ENCODE results near the gene PGGHG. TPM values are rescaled to one million over a fixed set of nuclear protein-coding genes. Genes with fewer than 3 reads are reported as not detected.

The PGGHG gene
- total and polyA plus RNA-seq, 10 of the 15 experiments (the other 5 are each of a cell fraction or from before 2014, with no cell fraction given), result 0.10 to 8.3 (median 1.8) TPM

DNA sequence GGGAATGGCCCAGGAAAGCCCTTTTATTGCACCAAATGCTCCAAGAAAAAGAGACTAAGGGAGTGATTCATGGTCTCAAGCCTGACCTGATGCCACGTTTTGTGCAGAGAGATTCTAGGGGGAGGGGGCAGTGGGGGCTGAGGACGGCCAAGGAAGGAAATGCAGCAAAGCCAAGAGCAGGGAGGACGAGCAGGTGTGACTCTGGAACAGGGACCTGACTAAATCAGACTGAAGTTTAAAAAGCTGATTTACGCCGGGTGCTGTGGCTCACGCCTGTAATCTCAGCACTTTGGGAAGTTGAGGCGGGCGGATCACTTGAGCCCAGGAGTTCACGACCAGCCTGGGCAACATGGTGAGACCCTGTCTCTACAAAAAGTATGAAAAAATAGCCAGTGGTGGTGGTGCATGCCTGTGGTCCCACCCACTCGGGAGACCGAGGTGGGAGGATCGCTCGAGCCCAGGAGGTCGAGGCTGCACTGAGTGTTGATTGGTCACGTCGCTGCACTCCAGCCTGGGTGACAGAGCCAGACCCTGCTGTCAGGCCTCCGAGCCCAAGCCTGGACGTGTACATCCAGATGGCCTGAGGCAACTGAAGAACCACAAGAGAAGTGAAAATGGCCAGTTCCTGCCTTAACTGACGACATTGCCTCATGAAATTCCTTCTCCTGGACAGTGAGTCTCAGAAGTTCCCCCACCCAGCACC lies 42.6 kb downstream of the PGGHG start (continued):
- TF ChIP-seq, protein P1, sequence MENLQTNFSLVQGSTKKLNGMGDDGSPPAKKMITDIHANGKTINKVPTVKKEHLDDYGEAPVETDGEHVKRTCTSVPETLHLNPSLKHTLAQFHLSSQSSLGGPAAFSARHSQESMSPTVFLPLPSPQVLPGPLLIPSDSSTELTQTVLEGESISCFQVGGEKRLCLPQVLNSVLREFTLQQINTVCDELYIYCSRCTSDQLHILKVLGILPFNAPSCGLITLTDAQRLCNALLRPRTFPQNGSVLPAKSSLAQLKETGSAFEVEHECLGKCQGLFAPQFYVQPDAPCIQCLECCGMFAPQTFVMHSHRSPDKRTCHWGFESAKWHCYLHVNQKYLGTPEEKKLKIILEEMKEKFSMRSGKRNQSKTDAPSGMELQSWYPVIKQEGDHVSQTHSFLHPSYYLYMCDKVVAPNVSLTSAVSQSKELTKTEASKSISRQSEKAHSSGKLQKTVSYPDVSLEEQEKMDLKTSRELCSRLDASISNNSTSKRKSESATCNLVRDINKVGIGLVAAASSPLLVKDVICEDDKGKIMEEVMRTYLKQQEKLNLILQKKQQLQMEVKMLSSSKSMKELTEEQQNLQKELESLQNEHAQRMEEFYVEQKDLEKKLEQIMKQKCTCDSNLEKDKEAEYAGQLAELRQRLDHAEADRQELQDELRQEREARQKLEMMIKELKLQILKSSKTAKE (IDR thresholded peaks at IDR 0.05; ENCODE audit: low read depth, poor library complexity, severe bottlenecking), result no peak

DNA sequence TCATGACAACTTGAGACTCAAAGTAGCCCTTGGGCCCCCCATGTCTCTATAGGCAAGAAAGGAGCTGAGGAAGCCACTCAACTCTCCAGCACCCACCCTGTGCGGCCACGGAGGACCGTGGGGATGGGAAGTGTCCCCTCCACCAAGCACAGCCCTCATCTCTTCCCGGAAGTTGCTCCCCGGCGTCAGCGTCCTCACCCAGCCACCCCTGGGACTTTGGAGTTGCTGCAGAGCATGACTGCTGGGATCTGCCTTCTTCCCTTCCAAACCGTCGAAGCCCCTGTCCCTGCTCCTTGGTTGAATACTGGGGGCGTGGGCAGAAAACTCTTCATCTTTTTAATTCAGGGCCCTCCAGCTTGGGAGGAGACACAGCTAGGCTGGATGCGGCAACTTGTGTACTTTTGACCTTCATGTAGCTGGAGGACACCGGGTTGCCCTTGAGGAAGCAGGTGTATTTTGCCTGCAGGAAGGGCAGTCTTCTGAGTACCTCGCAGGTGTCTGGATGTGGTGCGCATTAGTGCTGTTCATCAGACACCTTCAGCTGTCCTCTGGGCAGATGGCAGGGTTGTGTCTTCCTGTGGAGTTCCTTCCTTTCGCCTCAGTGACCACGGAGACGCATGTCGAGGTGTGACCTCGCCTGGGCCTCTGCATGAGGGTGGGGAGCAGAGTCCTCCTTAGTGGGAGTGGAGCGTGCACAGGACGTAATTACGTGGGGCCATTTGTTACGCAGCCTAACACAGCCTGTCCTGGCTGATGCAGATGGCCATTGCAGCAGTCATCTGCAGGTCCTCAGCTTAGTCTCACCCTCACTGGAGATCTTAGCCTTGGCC lies 43.9 kb downstream of the PGGHG start:
- intact Hi-C loops (cut with micrococcal nuclease; ENCODE audit: unreplicated experiment) (no loop called here), in situ Hi-C loops (cut with MboI) (no loop called here)
- CTCF ChIA-PET, result interaction anchor here (1.0 to 2.5 kb wide), 3 partner anchors 15 to 22 kb away, joined by 3 to 13 read pairs (median 4); no protein-coding TSS in a partner anchor
- DNase-seq (ENCODE audit: low read depth, low spot score) (no peak), ATAC-seq (no peak), FAIRE-seq (no peak)
- no TSS peak for BruUV-seq (replicated peaks)
- Histone ChIP-seq H3K9me3 (replicated peaks; ENCODE audit: control insufficient read depth, insufficient read depth, low read length) (peaks cover 5% of the 10 kb centered on the region; the same call in 2 of the 3 replicates), H3K79me2 (ENCODE audit: control insufficient read depth, insufficient read depth, low read length) (no peaks in the 10 kb centered on the region), H3K9ac (ENCODE audit: control insufficient read depth, insufficient read depth, low read length) (no peak overlapping the region), H3K27me3 (replicated peaks in 1 of 2; ENCODE audit: control insufficient read depth in 2 of 2, insufficient read depth in 2 of 2, low read length in 1 of 2) (no peaks in the 10 kb centered on the region), H3K4me2 (ENCODE audit: control insufficient read depth, insufficient read depth) (no peak overlapping the region), H3K4me1 (ENCODE audit: control insufficient read depth, insufficient read depth, low read length) (peaks cover 32% of the 10 kb centered on the region), H3K27ac (ENCODE audit: control insufficient read depth, insufficient read depth) (no peak overlapping the region), H2AFZ (ENCODE audit: control insufficient read depth, low read depth, low read length) (no peak overlapping the region), H3K36me3 (ENCODE audit: control insufficient read depth in 2 of 2, insufficient read depth in 2 of 2, low read length in 1 of 2) (no peaks in the 10 kb centered on the region), H3K4me3 (no peak overlapping the region), H4K20me1 (ENCODE audit: control insufficient read depth, insufficient read depth) (no peaks in the 10 kb centered on the region)
- SMC1A ChIA-PET (ENCODE audit: uncharacterized antibody, unreplicated experiment), result no interaction called here
- RAD21 ChIA-PET (ENCODE audit: unreplicated experiment), result no interaction called here
- POLR2A ChIA-PET, result interaction anchor here (0.6 to 6.0 kb wide), 2 partner anchors 14 to 31 kb away, joined by 4 to 67 read pairs; no protein-coding TSS in a partner anchor
- WGBS (ENCODE audit: insufficient coverage, insufficient replicate concordance, low lambda C conversion rate, missing lambda C conversion rate), result 75% methylated on average over 23 of the region's 23 CpGs
- TF ChIP-seq SREBF2 (IDR thresholded peaks at IDR 0.05; ENCODE audit: low read length), result no peak
- TF ChIP-seq ESRRA (IDR thresholded peaks at IDR 0.05; ENCODE audit: low read length), result no peak
- no peak for TF ChIP-seq POU2F2 (IDR thresholded peaks at IDR 0.05; ENCODE audit: borderline replicate concordance, low read depth, low read length)
- TF ChIP-seq CBX3 (IDR thresholded peaks at IDR 0.05; ENCODE audit: borderline replicate concordance, low read depth), result no peak
- TF ChIP-seq, protein P2, sequence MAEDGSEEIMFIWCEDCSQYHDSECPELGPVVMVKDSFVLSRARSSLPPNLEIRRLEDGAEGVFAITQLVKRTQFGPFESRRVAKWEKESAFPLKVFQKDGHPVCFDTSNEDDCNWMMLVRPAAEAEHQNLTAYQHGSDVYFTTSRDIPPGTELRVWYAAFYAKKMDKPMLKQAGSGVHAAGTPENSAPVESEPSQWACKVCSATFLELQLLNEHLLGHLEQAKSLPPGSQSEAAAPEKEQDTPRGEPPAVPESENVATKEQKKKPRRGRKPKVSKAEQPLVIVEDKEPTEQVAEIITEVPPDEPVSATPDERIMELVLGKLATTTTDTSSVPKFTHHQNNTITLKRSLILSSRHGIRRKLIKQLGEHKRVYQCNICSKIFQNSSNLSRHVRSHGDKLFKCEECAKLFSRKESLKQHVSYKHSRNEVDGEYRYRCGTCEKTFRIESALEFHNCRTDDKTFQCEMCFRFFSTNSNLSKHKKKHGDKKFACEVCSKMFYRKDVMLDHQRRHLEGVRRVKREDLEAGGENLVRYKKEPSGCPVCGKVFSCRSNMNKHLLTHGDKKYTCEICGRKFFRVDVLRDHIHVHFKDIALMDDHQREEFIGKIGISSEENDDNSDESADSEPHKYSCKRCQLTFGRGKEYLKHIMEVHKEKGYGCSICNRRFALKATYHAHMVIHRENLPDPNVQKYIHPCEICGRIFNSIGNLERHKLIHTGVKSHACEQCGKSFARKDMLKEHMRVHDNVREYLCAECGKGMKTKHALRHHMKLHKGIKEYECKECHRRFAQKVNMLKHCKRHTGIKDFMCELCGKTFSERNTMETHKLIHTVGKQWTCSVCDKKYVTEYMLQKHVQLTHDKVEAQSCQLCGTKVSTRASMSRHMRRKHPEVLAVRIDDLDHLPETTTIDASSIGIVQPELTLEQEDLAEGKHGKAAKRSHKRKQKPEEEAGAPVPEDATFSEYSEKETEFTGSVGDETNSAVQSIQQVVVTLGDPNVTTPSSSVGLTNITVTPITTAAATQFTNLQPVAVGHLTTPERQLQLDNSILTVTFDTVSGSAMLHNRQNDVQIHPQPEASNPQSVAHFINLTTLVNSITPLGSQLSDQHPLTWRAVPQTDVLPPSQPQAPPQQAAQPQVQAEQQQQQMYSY (CRISPR knock-in tag; IDR thresholded peaks at IDR 0.05), result no peak
- TF ChIP-seq SUPT20H (IDR thresholded peaks at IDR 0.05; ENCODE audit: borderline replicate concordance, control insufficient read depth, low read depth, low read length), result no peak
- TF ChIP-seq NR2C1 (IDR thresholded peaks at IDR 0.05), result no peak
- no peak for TF ChIP-seq TCF12 (IDR thresholded peaks at IDR 0.05; ENCODE audit: low read depth, low read length)
- TF ChIP-seq, protein P3, sequence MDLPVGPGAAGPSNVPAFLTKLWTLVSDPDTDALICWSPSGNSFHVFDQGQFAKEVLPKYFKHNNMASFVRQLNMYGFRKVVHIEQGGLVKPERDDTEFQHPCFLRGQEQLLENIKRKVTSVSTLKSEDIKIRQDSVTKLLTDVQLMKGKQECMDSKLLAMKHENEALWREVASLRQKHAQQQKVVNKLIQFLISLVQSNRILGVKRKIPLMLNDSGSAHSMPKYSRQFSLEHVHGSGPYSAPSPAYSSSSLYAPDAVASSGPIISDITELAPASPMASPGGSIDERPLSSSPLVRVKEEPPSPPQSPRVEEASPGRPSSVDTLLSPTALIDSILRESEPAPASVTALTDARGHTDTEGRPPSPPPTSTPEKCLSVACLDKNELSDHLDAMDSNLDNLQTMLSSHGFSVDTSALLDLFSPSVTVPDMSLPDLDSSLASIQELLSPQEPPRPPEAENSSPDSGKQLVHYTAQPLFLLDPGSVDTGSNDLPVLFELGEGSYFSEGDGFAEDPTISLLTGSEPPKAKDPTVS (IDR thresholded peaks at IDR 0.05; ENCODE audit: low read depth, low read length), result no peak
- TF ChIP-seq HDGF (IDR thresholded peaks at IDR 0.05), result no peak

Data from GM12878 (cell line).